Endothelial cell of umbilical vein (primary cell): ENCODE measurements around the gene PEMT. TPM values are rescaled to one million over a fixed set of nuclear protein-coding genes. Genes with fewer than 3 reads are reported as not detected.

ENCODE experiments used
- BruUV-seq: library from RNA; stranded (reverse); fragments of 400-500 nt; replicated peaks from 2 replicates; lab custom pipeline; 2021; lab: Mats Ljungman, UMichigan
- CTCF ChIA-PET: fragments of 300-600, 350-600 bp; sonication (Branson Sonifier 250); formaldehyde crosslinking; loops from one replicate; lab custom pipeline; 2021; ENCODE audit warnings: antibody characterized with exemption, inconsistent platforms; lab: Charles Lee
- POLR2A ChIA-PET: fragments of 300-600, 350-600 bp; sonication (Branson Sonifier 250); formaldehyde crosslinking; loops from one replicate; lab custom pipeline; 2021; ENCODE audit warnings: antibody characterized with exemption, inconsistent platforms; lab: Charles Lee
- DNase-seq: peaks from one replicate; pipeline ENCODE4 v3.0.0-alpha.2; 2011; ENCODE audit warnings: low read depth, low spot score
- FAIRE-seq: peaks from 2 replicates; lab custom pipeline; 2011; peaks lifted over from hg19 to GRCh38; lab: Jason Lieb, UNC
- H2AFZ ChIP-seq: 2 replicates; pipeline ENCODE4 v1.6.0; 2012; ENCODE audit warnings: low read depth, low read length, control low read depth, inconsistent platforms
- H3K27ac ChIP-seq: 2 replicates; pipeline ENCODE4 v1.5.1; 2011; ENCODE audit warnings: low read depth, mild to moderate bottlenecking, control low read depth, low read length, moderate library complexity; ENCODE audit not compliant: insufficient read depth
- H3K27me3 ChIP-seq, 2 experiments: 2 replicates each; pipeline versions ENCODE4 v1.6.0 to v1.6.1; 2011; ENCODE audit warnings: low read length in 2 of 2, mixed read lengths in 1 of 2; ENCODE audit not compliant: control insufficient read depth in 2 of 2, insufficient read depth in 2 of 2
- H3K36me3 ChIP-seq, 2 experiments: 2 replicates in 1 of 2; 3 replicates in 1 of 2; pipeline ENCODE4 v1.5.1; 2011; ENCODE audit warnings: low read length in 2 of 2, mild to moderate bottlenecking in 1 of 2, moderate library complexity in 1 of 2; ENCODE audit not compliant: control insufficient read depth in 2 of 2, insufficient read depth in 2 of 2; ENCODE audit errors: extremely low read depth in 1 of 2
- H3K4me1 ChIP-seq: 3 replicates; pipeline ENCODE4 v1.5.1; 2011; ENCODE audit warnings: mild to moderate bottlenecking, low read length; ENCODE audit not compliant: control insufficient read depth, insufficient read depth; ENCODE audit errors: extremely low read depth
- H3K4me2 ChIP-seq: 2 replicates; pipeline ENCODE4 v1.6.1; 2011; ENCODE audit warnings: low read length, control low read depth, mixed read lengths; ENCODE audit not compliant: insufficient read depth
- H3K4me3 ChIP-seq, 3 experiments: fragments of 200-600 bp in 1 of 3; sonication (generic), shearing (Covaris generic) in 1 of 3; replicated peaks in 1 of 3; 2 replicates each; pipeline ENCODE4 v1.5.1; 2011 to 2016; ENCODE audit warnings: control low read depth in 3 of 3, low read length in 3 of 3, mild to moderate bottlenecking in 2 of 3, inconsistent platforms in 1 of 3, low read depth in 1 of 3, moderate library complexity in 1 of 3; ENCODE audit not compliant: insufficient read depth in 1 of 3
- H3K79me2 ChIP-seq: 2 replicates; pipeline ENCODE4 v1.6.0; 2012; ENCODE audit warnings: low read length, inconsistent platforms; ENCODE audit not compliant: control insufficient read depth, insufficient read depth
- H3K9ac ChIP-seq: replicated peaks from 2 replicates; pipeline ENCODE3; 2011; ENCODE audit warnings: low read length, control low read depth; ENCODE audit not compliant: insufficient read depth; ENCODE audit errors: extremely low read depth
- H3K9me1 ChIP-seq: replicated peaks from 3 replicates; pipeline ENCODE4 v1.6.0; 2011; ENCODE audit warnings: mild to moderate bottlenecking, low read length; ENCODE audit not compliant: control insufficient read depth, insufficient read depth; ENCODE audit errors: extremely low read depth
- H3K9me3 ChIP-seq: replicated peaks from 2 replicates; pipeline ENCODE4 v1.5.1; 2012; ENCODE audit warnings: low read length, inconsistent platforms; ENCODE audit not compliant: control insufficient read depth, insufficient read depth
- H4K20me1 ChIP-seq: replicated peaks from 2 replicates; pipeline ENCODE3; 2011; ENCODE audit warnings: mild to moderate bottlenecking, low read length; ENCODE audit not compliant: control insufficient read depth, insufficient read depth; ENCODE audit errors: extremely low read depth
- CTCF ChIP-seq, 2 donors: IDR thresholded peaks; 1 replicate in 1 of 2; 2 replicates in 1 of 2; pipeline ENCODE4 v1.5.1; 2011; ENCODE audit warnings: low read length in 2 of 2, mild to moderate bottlenecking in 2 of 2, moderate library complexity in 2 of 2, control low read depth in 1 of 2, inconsistent platforms in 1 of 2, low read depth in 1 of 2; ENCODE audit not compliant: insufficient read depth in 1 of 2; ENCODE audit errors: extremely low read depth in 1 of 2
- EZH2 ChIP-seq: IDR thresholded peaks from 2 replicates; pipeline ENCODE4 v1.6.1; 2012; ENCODE audit warnings: borderline replicate concordance, low read depth, mild to moderate bottlenecking, moderate library complexity, low read length, inconsistent platforms; ENCODE audit not compliant: severe bottlenecking
- FOS ChIP-seq: IDR thresholded peaks from 2 replicates; pipeline ENCODE4 v1.6.1; 2011; ENCODE audit warnings: mild to moderate bottlenecking, low read length, moderate library complexity, borderline replicate concordance; ENCODE audit not compliant: insufficient read depth
- GATA2 ChIP-seq: IDR thresholded peaks from 2 replicates; pipeline ENCODE4 v1.7.0; 2011; ENCODE audit warnings: low read depth, mild to moderate bottlenecking, moderate library complexity, mixed read lengths, low read length; ENCODE audit not compliant: insufficient read length, insufficient read depth
- JUN ChIP-seq: IDR thresholded peaks from 2 replicates; pipeline ENCODE4 v1.6.1; 2011; ENCODE audit warnings: borderline replicate concordance, low read depth; ENCODE audit not compliant: insufficient read length, insufficient read depth
- MAX ChIP-seq: IDR thresholded peaks from 2 replicates; pipeline ENCODE4 v1.6.1; 2011; ENCODE audit not compliant: insufficient read depth, insufficient read length
- MYC ChIP-seq: IDR thresholded peaks from one replicate; pipeline ENCODE4 v1.6.1; 2011; ENCODE audit warnings: mild to moderate bottlenecking, low read depth, low read length
- POLR2A ChIP-seq: IDR thresholded peaks from 2 replicates; pipeline ENCODE4 v1.6.1; 2012; ENCODE audit warnings: low read depth, mild to moderate bottlenecking, control low read depth, low read length
- POLR2AphosphoS5 ChIP-seq: IDR thresholded peaks from 2 replicates; pipeline ENCODE4 v1.6.1; 2012; ENCODE audit warnings: low read depth, mild to moderate bottlenecking, control low read depth, low read length, moderate library complexity; ENCODE audit not compliant: insufficient read depth
- dilution Hi-C: fragments of 300-500 bp; cut with MboI; formaldehyde crosslinking; loops from one replicate; pipeline ENCODE4 v1.15.0; 2019; ENCODE audit warnings: low sequenced_read_pairs; ENCODE audit not compliant: extremely low pct_ligation_motif_present
- intact Hi-C: fragments of 100-400 bp; cut with micrococcal nuclease; formaldehyde crosslinking; loops from one replicate; pipeline ENCODE4 v1.10.0; 2022
- polyA plus RNA-seq, 4 experiments: library from polyadenylated mRNA; depleted of rRNA in 3 of 4; stranded (reverse) in 3 of 4; unstranded in 1 of 4; fragments of >200 nt; gene quantifications; 2 replicates each; pipeline versions ENCODE4 v1.2.1 to v1.2.3, GENCODE V29; 2011 to 2012; ENCODE audit warnings: missing spikeins in 1 of 4
- total RNA-seq: library from RNA; stranded (reverse); gene quantifications from 2 replicates; pipeline ENCODE4 v1.2.3, GENCODE V29; 2021

The PEMT gene
- total and polyA plus RNA-seq, 2 donors (not counting 3 experiments of a cell fraction or from before 2014, with no cell fraction given): 35.1 to 58.4 TPM

GRCh38 chr17:17485420-17485819, 106.1 kb downstream of the PEMT start:
- intact Hi-C loops: no loop called here
- Histone ChIP-seq H3K9me1 (no peaks in the 10 kb centered on the region), H3K9me3 (no peaks in the 10 kb centered on the region), H3K4me1 (peaks cover 8% of the 10 kb centered on the region), H3K27ac (no peak overlapping the region), H3K9ac (no peak overlapping the region), H3K27me3 (no peaks in the 10 kb centered on the region), H3K79me2 (peaks cover 46% of the 10 kb centered on the region), H3K4me2 (no peak overlapping the region), H3K4me3 (no peak overlapping the region), H2AFZ (no peak overlapping the region), H3K36me3 (peaks cover 0 to 6% of the 10 kb centered on the region in 2 experiments), H4K20me1 (no peaks in the 10 kb centered on the region)
- no peak for FAIRE-seq
- no peak for TF ChIP-seq CTCF (IDR thresholded peaks at IDR 0.05; ENCODE audit: extremely low read depth in 1 of 2, insufficient read depth in 1 of 2, low read depth in 1 of 2, low read length in 2 of 2)
- TF ChIP-seq MAX: no peak
- TF ChIP-seq EZH2: no peak
- no peak for TF ChIP-seq FOS
- no peak for TF ChIP-seq MYC
- CTCF ChIA-PET: no interaction called here
- dilution Hi-C loops: no loop called here
- POLR2A ChIA-PET: no interaction called here
- BruUV-seq: no TSS peak
- DNase-seq: no peak

- BruUV-seq: no TSS peak
- H3K79me2 ChIP-seq: peaks cover 51% of the 10 kb centered on the region
- POLR2A ChIA-PET: no interaction called here
- no peaks in the 10 kb centered on the region for H3K9me3 ChIP-seq
- CTCF ChIA-PET: interaction anchor here (1.4 kb wide), 1 partner anchor 12 kb away, joined by 4 read pairs; the partner anchor contains the start of gene RASD1
- TF ChIP-seq MYC (no peak), FOS (no peak), GATA2 (no peak), POLR2AphosphoS5 (no peak), POLR2A (no peak), JUN (no peak), EZH2 (no peak), CTCF (IDR thresholded peaks at IDR 0.05; ENCODE audit: extremely low read depth in 1 of 2, insufficient read depth in 1 of 2, low read depth in 1 of 2, low read length in 2 of 2) (no peak), MAX (no peak)
- no peak overlapping the region for H2AFZ ChIP-seq
- intact Hi-C loops: no loop called here
- no peaks in the 10 kb centered on the region for H3K9me1 ChIP-seq
- no peaks in the 10 kb centered on the region for H3K27me3 ChIP-seq
- no peak overlapping the region for H3K9ac ChIP-seq
- FAIRE-seq (no peak), DNase-seq (no peak)
- no peak overlapping the region for H3K27ac ChIP-seq
- no peak overlapping the region for H3K4me3 ChIP-seq
- peaks cover 8% of the 10 kb centered on the region for H3K4me1 ChIP-seq
- H4K20me1 ChIP-seq: no peaks in the 10 kb centered on the region
- H3K4me2 ChIP-seq: no peak overlapping the region
- dilution Hi-C loops: no loop called here
- peaks cover 0 to 6% of the 10 kb centered on the region in 2 experiments for H3K36me3 ChIP-seq
Measured at GRCh38 chr17:17484451-17484899, 107.0 kb downstream of the PEMT start.
